GM21576 (cell line): ENCODE data around the gene PCGF6.

ENCODE experiments used
- ATAC-seq: cut with Tn5 transposase; IDR thresholded peaks from one replicate; pipeline ENCODE4 v1.9.1; 2021; ENCODE audit warnings: mild to moderate bottlenecking, moderate library complexity; ENCODE audit not compliant: unreplicated experiment

PCGF6 gene

GRCh38 chr10:103327906-103328305, 23.0 kb downstream of the PCGF6 start:
- no peak for ATAC-seq

GRCh38 chr10:103316087-103316486, 34.9 kb downstream of the PCGF6 start:
- no peak for ATAC-seq

DNA sequence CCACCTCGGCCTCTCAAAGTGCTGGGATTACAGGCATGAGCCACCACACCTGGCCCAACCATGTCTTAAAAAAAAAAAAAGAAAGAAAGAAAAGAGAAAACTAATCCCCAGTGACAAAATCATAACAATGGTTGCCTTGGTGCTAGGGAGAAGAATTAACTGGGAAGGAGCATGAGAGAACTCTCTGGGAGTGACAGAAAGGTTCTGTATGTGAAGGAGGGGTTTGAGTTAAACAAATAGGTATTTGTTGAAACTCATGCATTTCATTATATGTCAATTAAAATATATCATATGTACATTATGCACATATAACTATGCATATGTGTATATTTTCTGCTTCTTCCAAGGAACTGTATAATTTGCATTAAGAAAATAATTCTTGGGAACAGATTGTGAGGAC, 40.7 kb downstream of the PCGF6 start:
- ATAC-seq = no peak

- no peak for ATAC-seq
Measured at GRCh38 chr10:103307594-103307993, 43.3 kb downstream of the PCGF6 start.

DNA sequence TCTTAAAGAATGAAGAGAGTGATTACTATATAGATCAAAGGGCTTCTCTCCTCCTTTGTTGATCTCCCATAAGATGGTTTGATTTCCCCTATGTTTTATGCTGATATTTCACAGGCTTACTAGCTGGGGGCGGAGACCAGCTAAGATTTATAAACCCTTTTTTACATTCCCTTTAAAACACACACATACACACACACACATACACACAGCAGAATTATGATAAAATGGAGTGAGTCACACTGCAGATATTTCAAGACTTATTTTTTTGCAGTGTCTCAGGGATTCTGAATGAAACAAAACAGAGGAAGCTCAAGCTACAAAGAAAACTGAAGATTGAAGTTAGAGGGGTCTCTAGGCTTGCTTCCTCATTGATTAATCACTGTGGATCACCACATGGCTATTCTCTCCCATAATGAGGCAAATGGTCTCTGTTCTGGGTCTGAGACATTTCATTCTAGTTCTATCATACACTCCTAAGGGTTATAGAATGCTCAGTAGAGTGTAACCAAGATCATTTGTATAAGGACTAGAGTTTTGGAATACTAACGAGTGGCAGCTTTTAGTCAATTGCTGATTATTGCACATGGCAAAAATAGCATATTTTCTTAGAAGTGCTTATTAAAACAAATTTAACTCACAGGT, 55.4 kb downstream of the PCGF6 start:
- ATAC-seq = no peak

- no peak for ATAC-seq
Measured at GRCh38 chr10:103291588-103291987, 59.4 kb downstream of the PCGF6 start.

- no peak for ATAC-seq
Measured at GRCh38 chr10:103287992-103288391, 62.9 kb downstream of the PCGF6 start.

GRCh38 chr10:103284170-103284569, 66.8 kb downstream of the PCGF6 start:
- no peak for ATAC-seq

- no peak for ATAC-seq
Measured at GRCh38 chr10:103282961-103283360, 68.0 kb downstream of the PCGF6 start.

DNA sequence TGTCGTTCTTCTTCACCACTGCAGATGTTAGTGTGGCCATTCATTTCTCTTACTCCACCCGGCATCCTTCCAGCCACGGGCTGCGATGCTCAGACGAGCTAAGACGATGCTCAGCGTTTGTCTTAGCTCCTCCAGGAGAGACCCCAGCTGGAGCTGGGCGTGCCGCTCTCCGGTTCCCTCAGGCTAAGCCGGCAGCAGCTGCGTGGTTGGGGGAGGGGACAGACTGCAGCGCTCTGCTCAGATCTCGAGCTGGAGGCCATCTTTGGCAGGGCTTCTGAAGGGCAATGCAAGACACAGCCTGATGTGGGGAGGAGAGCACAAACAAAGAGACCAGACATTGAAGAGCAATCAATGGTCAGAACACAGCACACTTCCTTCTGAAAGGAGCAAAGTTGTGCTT, 69.2 kb downstream of the PCGF6 start:
- ATAC-seq = no peak

DNA sequence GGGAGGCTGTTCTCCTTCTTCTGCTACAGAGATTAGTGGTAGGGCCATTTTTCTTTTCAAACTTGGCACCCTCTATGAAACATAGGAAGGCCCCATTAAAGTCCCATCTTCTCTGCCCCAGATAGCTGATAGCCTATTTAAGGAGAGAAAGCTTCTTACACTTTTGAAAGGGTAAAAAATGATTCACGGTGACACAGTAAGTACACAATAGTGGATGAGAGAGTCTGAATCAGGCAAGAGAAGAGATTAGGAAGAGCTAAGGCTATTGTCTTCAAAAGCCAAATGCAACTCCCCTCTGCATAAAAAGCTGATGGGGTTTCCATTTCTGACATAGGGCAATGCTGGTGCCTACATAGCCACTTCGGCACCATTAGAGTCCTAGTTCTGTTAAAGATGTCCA, 70.4 kb downstream of the PCGF6 start:
- no peak for ATAC-seq

- no peak for ATAC-seq
Measured at GRCh38 chr10:103280031-103280430, 70.9 kb downstream of the PCGF6 start.

GRCh38 chr10:103278862-103279298, 72.1 kb downstream of the PCGF6 start:
- no peak for ATAC-seq

GRCh38 chr10:103278537-103278823, 72.5 kb downstream of the PCGF6 start:
- no peak for ATAC-seq

DNA sequence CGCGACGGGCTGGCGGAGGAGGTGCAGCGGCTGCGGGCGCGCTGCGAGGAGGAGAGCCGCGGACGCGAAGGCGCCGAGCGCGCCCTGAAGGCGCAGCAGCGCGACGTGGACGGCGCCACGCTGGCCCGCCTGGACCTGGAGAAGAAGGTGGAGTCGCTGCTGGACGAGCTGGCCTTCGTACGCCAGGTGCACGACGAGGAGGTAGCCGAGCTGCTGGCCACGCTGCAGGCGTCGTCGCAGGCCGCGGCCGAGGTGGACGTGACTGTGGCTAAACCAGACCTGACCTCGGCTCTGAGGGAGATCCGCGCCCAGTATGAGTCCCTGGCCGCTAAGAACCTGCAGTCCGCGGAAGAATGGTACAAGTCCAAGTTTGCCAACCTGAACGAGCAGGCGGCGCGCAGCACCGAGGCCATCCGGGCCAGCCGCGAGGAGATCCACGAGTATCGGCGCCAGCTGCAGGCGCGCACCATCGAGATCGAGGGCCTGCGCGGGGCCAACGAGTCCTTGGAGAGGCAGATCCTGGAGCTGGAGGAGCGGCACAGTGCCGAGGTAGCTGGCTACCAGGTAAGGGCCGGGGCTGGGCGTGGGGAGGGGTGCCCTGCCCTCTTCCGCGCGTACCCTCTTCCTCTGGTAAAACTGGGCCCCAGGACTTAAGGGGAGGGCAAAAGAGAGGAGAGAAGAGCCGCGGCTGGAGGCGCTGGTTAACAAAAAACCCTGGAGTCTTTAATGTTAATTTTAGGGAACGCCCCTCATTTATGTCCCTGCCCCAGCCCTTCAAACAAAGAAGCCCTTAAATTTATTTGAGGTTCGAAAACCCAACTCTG, 73.0 kb downstream of the PCGF6 start:
- no peak for ATAC-seq

- ATAC-seq = no peak
Measured at GRCh38 chr10:103276896-103277712, 73.8 kb downstream of the PCGF6 start, which contains the start of gene INA. Gene INA (plus strand): TSS chr10:103277138. CDS start chr10:103277212, 74 bp downstream.

- ATAC-seq = no peak
Measured at GRCh38 chr10:103276251-103276895, 74.6 kb downstream of the PCGF6 start.

DNA sequence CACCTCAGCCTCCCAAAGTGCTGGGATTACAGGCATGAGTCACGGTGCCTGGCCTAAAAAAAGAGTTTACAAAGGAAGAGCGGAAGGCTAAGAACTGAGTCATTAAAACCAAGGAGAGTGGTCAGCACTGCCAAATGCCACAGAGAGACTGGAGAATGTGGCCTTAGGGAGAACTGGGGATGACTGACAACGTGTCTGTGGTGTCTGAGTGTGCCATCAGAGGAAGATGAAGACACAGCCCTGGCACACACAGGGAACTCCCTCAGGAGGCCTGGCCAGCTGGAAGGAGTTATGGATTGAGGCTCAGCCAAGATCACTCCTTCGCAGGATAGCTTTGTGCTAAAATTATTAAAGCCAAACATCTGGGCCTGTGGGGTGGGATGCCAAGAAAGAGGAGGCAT, 77.9 kb downstream of the PCGF6 start:
- ATAC-seq = no peak

DNA sequence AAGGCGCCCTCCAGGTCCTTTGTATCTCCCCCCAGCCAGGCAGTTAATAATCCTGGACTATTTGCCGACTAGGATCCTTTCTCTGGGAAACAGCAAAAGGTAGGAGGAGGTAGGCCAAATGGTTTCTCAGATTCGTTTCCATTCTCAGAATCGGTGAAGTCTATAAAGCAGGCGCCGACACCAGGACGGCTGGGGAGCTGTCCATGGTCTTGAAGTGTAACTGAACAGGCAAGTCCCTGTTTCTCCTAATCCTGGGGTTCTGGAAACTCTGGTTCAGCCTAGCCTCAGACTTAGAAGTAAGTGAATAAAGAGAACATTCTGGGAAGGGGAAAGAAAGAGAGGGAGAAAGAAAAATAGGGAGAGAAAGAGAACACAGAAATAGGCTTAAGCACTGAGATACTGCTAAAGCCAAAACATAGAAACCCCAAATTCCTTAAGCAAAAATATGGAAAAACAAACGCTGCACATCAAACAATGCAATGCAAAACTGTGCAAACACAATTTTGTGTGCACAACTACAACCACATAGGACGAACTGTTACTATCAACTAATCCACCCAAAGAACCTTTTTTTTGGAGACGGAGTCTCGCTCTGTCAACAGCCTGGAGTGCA, 85.1 kb downstream of the PCGF6 start:
- ATAC-seq = no peak

DNA sequence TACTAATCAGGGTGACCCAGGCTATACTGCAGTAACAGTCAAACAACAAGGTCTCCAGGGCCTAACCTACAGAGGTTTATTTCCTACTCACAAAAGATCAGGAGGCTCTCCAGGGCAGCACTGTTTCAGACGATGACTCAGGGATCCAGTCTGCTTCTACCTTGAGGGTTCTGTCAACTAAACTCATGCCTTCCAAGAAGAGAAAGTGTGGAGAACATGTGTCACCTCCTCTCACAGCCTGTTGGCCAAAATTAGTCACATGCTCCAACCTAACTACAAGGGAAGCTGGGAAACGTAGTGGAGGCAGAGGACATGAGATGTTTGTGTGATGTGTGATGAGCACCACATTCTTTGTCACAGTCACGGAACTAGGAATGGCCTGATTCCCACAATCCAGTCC, 88.7 kb downstream of the PCGF6 start:
- no peak for ATAC-seq

GRCh38 chr10:103259989-103260388, 91.0 kb downstream of the PCGF6 start:
- ATAC-seq = no peak
